Stimulated activated CD4-positive, alpha-beta T cell treated with anti-CD3 and anti-CD28 coated beads, TNF-alpha, amount 100 ng/mL, for 48 hours (primary cell): ENCODE results near the gene MAN1C1.

Source experiments
- DNase-seq, 3 donors: peaks; one replicate each; pipeline ENCODE4 v3.0.0-alpha.2; 2020; ENCODE audit warnings: low read depth in 3 of 3

The MAN1C1 gene

GRCh38 chr1:25817840-25818501 lies 201.4 kb downstream of the MAN1C1 start:
- no peak for DNase-seq

GRCh38 chr1:25818569-25818968 lies 202.0 kb downstream of the MAN1C1 start:
- no peak for DNase-seq

DNA sequence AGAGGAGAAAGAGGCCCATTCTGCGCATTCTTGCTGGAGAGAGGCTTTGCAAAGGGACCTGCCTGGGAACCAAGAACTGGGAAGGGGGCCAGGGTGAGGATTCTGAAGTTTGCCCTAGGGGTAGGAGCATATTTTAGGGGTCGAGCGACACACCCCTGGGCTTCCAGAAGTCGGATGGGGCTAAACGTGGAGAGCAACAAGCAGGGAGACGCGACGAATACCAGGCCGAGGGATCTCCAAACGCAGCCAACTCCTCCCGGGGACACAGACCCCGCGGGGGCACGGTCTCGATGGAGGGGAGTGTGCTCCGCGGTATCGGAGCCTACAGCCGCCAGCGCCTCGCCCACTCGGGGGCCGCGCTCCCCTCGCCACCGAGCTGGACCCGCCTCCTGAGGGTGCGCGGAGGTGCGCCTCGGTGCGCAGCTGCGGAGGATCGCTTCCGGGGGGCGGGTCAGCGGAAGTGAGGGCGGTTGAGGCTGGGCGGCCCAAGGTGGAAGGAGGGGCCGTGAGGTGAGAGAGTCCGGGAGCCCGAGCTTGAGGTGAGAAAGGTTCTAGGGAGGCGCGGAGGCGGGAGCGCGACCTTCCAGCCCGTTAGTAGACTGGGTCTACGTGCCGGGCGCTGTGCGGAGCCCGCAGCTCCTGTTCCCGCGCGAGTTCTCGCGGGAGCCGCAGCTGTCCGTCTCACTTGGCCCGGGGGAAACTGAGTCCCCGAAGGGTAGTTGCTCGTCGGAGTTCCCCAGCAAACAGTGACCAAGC lies 203.1 kb downstream of the MAN1C1 start, which contains the start of gene MTFR1L:
TSS of gene MTFR1L (plus strand) at position 464 of the 756 bp plus-strand sequence. CDS start 3,151 bp downstream, outside the sequence.
- DNase-seq, result peak; percentile 81 to 95 (median 90)

GRCh38 chr1:25820247-25821111 lies 203.9 kb downstream of the MAN1C1 start:
- peak; percentile 43 to 58 (median 50) for DNase-seq

DNA sequence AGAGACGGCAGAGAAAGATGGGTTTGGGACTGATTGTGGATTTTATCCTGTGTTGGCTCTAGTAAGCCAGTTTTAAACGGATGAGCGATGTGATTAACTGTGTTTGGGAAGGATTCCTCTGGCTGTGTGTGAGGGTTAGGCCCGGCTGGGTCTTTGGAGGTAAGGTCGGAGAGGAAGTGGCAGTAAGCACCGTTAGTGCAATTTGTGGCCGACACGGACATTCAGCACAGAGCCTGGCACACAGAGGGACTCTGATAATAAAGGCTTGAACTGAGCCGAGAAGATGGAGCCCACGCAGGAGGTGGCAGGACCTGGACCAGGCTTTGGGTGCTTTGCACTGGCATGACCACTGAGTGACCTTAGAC lies 204.5 kb downstream of the MAN1C1 start:
- DNase-seq, result no peak

- no peak for DNase-seq
Observed at GRCh38 chr1:25821630-25822091, 205.1 kb downstream of the MAN1C1 start.

DNA sequence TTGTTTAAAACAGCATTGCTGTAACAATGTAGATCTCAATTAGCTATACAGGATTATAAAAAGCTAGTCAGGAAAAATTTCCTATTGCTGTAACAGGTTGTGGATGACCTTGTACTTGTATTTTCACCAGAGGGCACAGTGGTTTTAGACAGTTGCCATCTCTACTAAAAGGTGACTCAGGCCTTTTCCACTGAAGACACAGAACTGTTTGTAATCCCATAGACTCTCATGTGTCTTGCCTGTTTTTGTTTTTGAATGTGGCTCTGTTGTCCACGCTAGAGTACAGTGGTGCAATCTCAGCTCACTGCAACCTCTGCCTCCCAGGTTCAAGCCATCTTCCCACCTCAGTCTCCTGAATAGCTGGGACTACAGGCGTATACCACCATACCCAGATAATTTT lies 209.0 kb downstream of the MAN1C1 start:
- DNase-seq, result no peak

DNA sequence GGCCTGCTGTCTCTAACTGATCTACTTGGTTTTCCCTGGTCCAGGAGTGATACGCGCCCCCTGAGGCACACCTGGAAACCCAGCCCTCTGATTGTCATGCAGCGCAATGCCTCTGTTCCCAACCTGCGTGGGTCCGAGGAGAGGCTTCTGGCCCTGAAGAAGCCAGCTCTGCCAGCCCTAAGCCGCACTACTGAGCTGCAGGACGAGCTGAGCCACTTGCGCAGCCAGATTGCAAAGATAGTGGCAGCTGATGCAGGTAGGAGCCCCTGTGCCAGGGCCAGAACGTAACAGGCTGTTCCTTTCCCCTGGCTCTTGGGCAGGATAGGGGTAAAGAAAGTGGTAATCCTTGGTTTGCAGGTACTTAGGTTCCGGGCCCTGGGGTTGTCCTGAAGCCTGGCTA lies 210.0 kb downstream of the MAN1C1 start:
- no peak for DNase-seq

DNA sequence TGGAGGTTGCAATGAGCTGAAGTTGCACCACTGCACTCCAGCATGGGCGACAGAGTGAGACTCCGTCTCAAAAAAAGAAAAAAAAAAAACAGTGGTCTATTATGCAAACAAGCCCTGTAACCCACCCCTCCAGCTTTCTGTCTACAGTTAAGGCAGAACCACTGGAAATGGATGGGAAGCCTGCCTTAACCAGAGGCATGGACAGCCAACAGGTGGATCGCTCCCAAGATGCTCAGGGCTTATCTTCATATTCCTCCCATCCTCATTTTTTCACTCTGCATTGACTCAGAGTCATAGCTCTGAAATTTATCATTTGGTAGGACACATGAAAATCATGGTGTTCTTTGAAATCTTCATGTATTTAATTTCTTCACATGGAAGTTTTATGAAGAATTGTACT lies 211.9 kb downstream of the MAN1C1 start:
- DNase-seq, result no peak

DNA sequence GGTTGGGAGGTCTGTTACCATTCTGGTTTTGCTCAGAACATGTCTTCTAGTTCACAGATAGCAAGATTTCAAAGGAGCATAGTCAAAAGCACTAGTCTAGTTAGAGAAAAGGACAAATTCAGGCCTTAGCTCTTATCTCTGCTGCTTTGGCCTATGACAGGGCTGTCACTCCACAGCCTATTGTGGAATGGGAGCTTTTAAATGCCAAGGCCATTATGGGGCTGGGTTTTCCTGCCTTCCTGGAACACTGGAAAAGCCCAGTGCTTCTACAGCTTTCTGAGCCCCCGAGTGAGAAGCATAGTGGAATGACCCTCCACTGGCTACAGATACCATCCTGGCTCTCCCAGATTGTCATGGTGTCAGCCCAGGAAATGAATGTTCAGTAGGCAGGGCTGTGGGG lies 212.5 kb downstream of the MAN1C1 start:
- DNase-seq, result no peak

GRCh38 chr1:25831569-25832196 lies 215.1 kb downstream of the MAN1C1 start:
- no peak for DNase-seq

DNA sequence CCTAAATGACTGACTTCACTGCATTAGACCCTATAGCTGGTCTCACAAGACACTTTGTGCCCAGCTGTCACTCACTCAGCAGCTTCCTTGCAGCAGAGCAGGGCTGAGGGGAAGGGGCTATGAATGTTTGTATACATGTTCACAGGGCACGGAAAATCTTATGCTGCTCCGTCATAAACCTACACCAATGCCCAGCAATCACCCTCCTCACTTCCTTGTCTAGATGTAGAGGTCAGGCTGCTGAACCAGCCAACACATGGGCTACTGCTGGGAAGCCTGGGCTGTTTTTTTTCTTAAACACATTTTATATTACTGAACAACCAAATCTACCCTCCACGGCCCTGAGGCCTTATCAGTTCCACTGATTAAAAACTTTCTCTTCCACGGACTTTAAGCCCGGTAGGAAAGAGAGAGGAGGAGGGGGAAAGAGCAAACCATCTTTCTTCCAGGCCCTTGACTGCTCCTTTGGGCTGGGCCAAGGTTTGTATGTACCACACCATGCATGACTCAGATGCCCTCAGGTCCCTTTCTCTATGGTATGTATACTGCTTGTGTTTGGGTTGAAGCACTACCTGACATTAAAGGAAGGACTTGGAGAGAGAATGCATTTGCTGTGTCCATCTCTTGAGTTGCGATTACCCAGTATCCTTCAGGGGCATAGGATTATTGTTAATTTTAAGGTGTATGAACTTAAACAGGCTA lies 215.9 kb downstream of the MAN1C1 start:
- DNase-seq, result no peak

- DNase-seq, result no peak
Observed at GRCh38 chr1:25833158-25833557, 216.6 kb downstream of the MAN1C1 start.
